HCT116 (cell line): ENCODE measurements around the gene ANXA4.

Experiments used
- CTCF ChIP-seq, 3 experiments: fragments of 200-600 bp in 1 of 3; sonication (generic) in 1 of 3; IDR thresholded peaks in 2 of 3; conservative IDR thresholded peaks in 1 of 3; 2 replicates each; pipeline ENCODE4 v1.5.1; 2012 to 2017; ENCODE audit warnings: low read depth in 2 of 3, low read length in 2 of 3, antibody characterized with exemption in 1 of 3, borderline replicate concordance in 1 of 3, control low read depth in 1 of 3, mild to moderate bottlenecking in 1 of 3, mixed read lengths in 1 of 3, mixed run types in 1 of 3, moderate library complexity in 1 of 3; ENCODE audit not compliant: insufficient read depth in 1 of 3
- EZH2 ChIP-seq: fragments of 200-600 bp; sonication (generic); IDR thresholded peaks from 2 replicates; pipeline ENCODE4 v1.6.1; 2017; ENCODE audit warnings: antibody characterized with exemption, mixed run types
- EZH2phosphoT487 ChIP-seq: fragments of 200-600 bp; IDR thresholded peaks from 2 replicates; pipeline ENCODE4 v1.6.1; 2018; ENCODE audit warnings: antibody characterized with exemption, borderline replicate concordance
- POLR2A ChIP-seq: IDR thresholded peaks from 2 replicates; pipeline ENCODE4 v1.7.0; 2011; ENCODE audit warnings: borderline replicate concordance; ENCODE audit not compliant: insufficient read depth, insufficient read length; ENCODE audit errors: extremely low read depth
- POLR2AphosphoS5 ChIP-seq: IDR thresholded peaks from 2 replicates; pipeline ENCODE4 v1.6.1; 2011; ENCODE audit warnings: mild to moderate bottlenecking, low read depth, low read length, moderate library complexity
- RAD21 ChIP-seq: IDR thresholded peaks from 2 replicates; pipeline ENCODE4 v1.6.1; 2012; ENCODE audit warnings: low read depth, mild to moderate bottlenecking
- REST ChIP-seq: IDR thresholded peaks from 2 replicates; pipeline ENCODE4 v1.6.1; 2012; ENCODE audit warnings: low read depth
- TCF7L2 ChIP-seq: IDR thresholded peaks from 2 replicates; pipeline ENCODE4 v1.7.0; 2011; ENCODE audit warnings: borderline replicate concordance, inconsistent platforms; ENCODE audit not compliant: insufficient read depth, insufficient read length; ENCODE audit errors: extremely low read depth

- TF ChIP-seq CTCF (IDR thresholded peaks at IDR 0.05 in 2 of 3, conservative IDR thresholded peaks at IDR 0.05 in 1 of 3; ENCODE audit: borderline replicate concordance in 1 of 3, insufficient read depth in 1 of 3, low read depth in 2 of 3, low read length in 2 of 3): no peak
- TF ChIP-seq RAD21: no peak
- no peak for TF ChIP-seq POLR2A
- TF ChIP-seq EZH2: no peak
- TF ChIP-seq REST: no peak
- no peak for TF ChIP-seq POLR2AphosphoS5
- no peak for TF ChIP-seq TCF7L2
- TF ChIP-seq EZH2phosphoT487: no peak
These were observed 102.6 kb downstream of the ANXA4 start for GRCh38 chr2:69844560-69844959.
